Measurements from ENCODE around the gene SMURF2.

Gene SMURF2

GRCh38 chr17:64544742-64545141 lies 117.4 kb downstream of the SMURF2 start:
- in situ Hi-C loops (cut with MboI; ENCODE audit: low sequenced_read_pairs) = no loop called here

- in situ Hi-C loops (cut with MboI; ENCODE audit: low sequenced_read_pairs) = no loop called here
Observed at GRCh38 chr17:64540118-64540776, 121.9 kb downstream of the SMURF2 start.

GRCh38 chr17:64538508-64539130 lies 123.5 kb downstream of the SMURF2 start:
- in situ Hi-C loops (cut with MboI; ENCODE audit: low sequenced_read_pairs) = no loop called here

GRCh38 chr17:64537488-64537887 lies 124.6 kb downstream of the SMURF2 start:
- in situ Hi-C loops (cut with MboI; ENCODE audit: low sequenced_read_pairs) = no loop called here

- in situ Hi-C loops (cut with MboI; ENCODE audit: low sequenced_read_pairs) = no loop called here
Observed at GRCh38 chr17:64536913-64537312, 125.2 kb downstream of the SMURF2 start.

- in situ Hi-C loops (cut with MboI; ENCODE audit: low sequenced_read_pairs) = no loop called here
Observed at GRCh38 chr17:64535357-64535756, 126.8 kb downstream of the SMURF2 start.

- in situ Hi-C loops (cut with MboI; ENCODE audit: low sequenced_read_pairs) = no loop called here
Observed at GRCh38 chr17:64534187-64534586, 127.9 kb downstream of the SMURF2 start.

- in situ Hi-C loops (cut with MboI; ENCODE audit: low sequenced_read_pairs) = no loop called here
Observed at GRCh38 chr17:64533784-64534183, 128.3 kb downstream of the SMURF2 start.

- in situ Hi-C loops (cut with MboI; ENCODE audit: low sequenced_read_pairs) = no loop called here
Observed at GRCh38 chr17:64532409-64532808, 129.7 kb downstream of the SMURF2 start.

- in situ Hi-C loops (cut with MboI; ENCODE audit: low sequenced_read_pairs) = no loop called here
Observed at GRCh38 chr17:64531955-64532371, 130.1 kb downstream of the SMURF2 start.

GRCh38 chr17:64529221-64529620 lies 132.9 kb downstream of the SMURF2 start:
- in situ Hi-C loops (cut with MboI; ENCODE audit: low sequenced_read_pairs) = loop anchor here (10.0 kb wide), 1 partner anchor 116 kb away; no protein-coding TSS in a partner anchor

GRCh38 chr17:64527914-64528313 lies 134.2 kb downstream of the SMURF2 start:
- in situ Hi-C loops (cut with MboI; ENCODE audit: low sequenced_read_pairs) = loop anchor here (10.0 kb wide), 1 partner anchor 117 kb away; no protein-coding TSS in a partner anchor

- in situ Hi-C loops (cut with MboI; ENCODE audit: low sequenced_read_pairs) = loop anchor here (10.0 kb wide), 1 partner anchor 124 kb away; no protein-coding TSS in a partner anchor
Observed at GRCh38 chr17:64520359-64520758, 141.7 kb downstream of the SMURF2 start.

- in situ Hi-C loops (cut with MboI; ENCODE audit: low sequenced_read_pairs) = no loop called here
Observed at GRCh38 chr17:64519601-64520000, 142.5 kb downstream of the SMURF2 start.

GRCh38 chr17:64515829-64516228 lies 146.3 kb downstream of the SMURF2 start:
- in situ Hi-C loops (cut with MboI; ENCODE audit: low sequenced_read_pairs) = no loop called here

- in situ Hi-C loops (cut with MboI; ENCODE audit: low sequenced_read_pairs) = no loop called here
Observed at GRCh38 chr17:64515419-64515818, 146.7 kb downstream of the SMURF2 start.

- in situ Hi-C loops (cut with MboI; ENCODE audit: low sequenced_read_pairs) = no loop called here
Observed at GRCh38 chr17:64509179-64509578, 152.9 kb downstream of the SMURF2 start.

- in situ Hi-C loops (cut with MboI; ENCODE audit: low sequenced_read_pairs) = no loop called here
Observed at GRCh38 chr17:64508683-64509082, 153.4 kb downstream of the SMURF2 start.

- in situ Hi-C loops (cut with MboI; ENCODE audit: low sequenced_read_pairs) = no loop called here
Observed at GRCh38 chr17:64507413-64507782, 154.7 kb downstream of the SMURF2 start.

- in situ Hi-C loops (cut with MboI; ENCODE audit: low sequenced_read_pairs) = no loop called here
Observed at GRCh38 chr17:64506576-64507412, 155.3 kb downstream of the SMURF2 start, which contains the start of gene CEP95. Gene CEP95, plus strand, starts transcription at chr17:64506977. Its CDS starts 121 bp downstream, at chr17:64507098.

GRCh38 chr17:64506201-64506575 lies 155.9 kb downstream of the SMURF2 start, which contains the start of gene DDX5:
Gene DDX5, minus strand, starts transcription at chr17:64506289. Its CDS starts 170 bp downstream, at chr17:64506119.
- in situ Hi-C loops (cut with MboI; ENCODE audit: low sequenced_read_pairs) = no loop called here
